ENCODE measurements around the gene TMEM31.

- no peak for TF ChIP-seq FOXJ3 (CRISPR knock-in tag; IDR thresholded peaks at IDR 0.05)
- TF ChIP-seq, protein P1, sequence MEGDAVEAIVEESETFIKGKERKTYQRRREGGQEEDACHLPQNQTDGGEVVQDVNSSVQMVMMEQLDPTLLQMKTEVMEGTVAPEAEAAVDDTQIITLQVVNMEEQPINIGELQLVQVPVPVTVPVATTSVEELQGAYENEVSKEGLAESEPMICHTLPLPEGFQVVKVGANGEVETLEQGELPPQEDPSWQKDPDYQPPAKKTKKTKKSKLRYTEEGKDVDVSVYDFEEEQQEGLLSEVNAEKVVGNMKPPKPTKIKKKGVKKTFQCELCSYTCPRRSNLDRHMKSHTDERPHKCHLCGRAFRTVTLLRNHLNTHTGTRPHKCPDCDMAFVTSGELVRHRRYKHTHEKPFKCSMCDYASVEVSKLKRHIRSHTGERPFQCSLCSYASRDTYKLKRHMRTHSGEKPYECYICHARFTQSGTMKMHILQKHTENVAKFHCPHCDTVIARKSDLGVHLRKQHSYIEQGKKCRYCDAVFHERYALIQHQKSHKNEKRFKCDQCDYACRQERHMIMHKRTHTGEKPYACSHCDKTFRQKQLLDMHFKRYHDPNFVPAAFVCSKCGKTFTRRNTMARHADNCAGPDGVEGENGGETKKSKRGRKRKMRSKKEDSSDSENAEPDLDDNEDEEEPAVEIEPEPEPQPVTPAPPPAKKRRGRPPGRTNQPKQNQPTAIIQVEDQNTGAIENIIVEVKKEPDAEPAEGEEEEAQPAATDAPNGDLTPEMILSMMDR (IDR thresholded peaks at IDR 0.05): no peak
- TF ChIP-seq SMC3 (IDR thresholded peaks at IDR 0.05; ENCODE audit: low read depth, low read length): no peak
- TF ChIP-seq RCOR1 (IDR thresholded peaks at IDR 0.05; ENCODE audit: low read length): no peak
Measured at GRCh38 chrX:103686199-103687072, 24.3 kb upstream of the TMEM31 start, which contains the start of gene MORF4L2.
